ENCODE results near the gene ATP5PB.

GRCh38 chr1:111487133-111487532 lies 37.9 kb downstream of the ATP5PB start:
- TF ChIP-seq, protein P1, sequence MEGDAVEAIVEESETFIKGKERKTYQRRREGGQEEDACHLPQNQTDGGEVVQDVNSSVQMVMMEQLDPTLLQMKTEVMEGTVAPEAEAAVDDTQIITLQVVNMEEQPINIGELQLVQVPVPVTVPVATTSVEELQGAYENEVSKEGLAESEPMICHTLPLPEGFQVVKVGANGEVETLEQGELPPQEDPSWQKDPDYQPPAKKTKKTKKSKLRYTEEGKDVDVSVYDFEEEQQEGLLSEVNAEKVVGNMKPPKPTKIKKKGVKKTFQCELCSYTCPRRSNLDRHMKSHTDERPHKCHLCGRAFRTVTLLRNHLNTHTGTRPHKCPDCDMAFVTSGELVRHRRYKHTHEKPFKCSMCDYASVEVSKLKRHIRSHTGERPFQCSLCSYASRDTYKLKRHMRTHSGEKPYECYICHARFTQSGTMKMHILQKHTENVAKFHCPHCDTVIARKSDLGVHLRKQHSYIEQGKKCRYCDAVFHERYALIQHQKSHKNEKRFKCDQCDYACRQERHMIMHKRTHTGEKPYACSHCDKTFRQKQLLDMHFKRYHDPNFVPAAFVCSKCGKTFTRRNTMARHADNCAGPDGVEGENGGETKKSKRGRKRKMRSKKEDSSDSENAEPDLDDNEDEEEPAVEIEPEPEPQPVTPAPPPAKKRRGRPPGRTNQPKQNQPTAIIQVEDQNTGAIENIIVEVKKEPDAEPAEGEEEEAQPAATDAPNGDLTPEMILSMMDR (IDR thresholded peaks at IDR 0.05), result no peak
- no peak for TF ChIP-seq ZFX (IDR thresholded peaks at IDR 0.05; ENCODE audit: borderline replicate concordance)

All from 22Rv1 (cell line).